HPDE6-E6E7 (cell line): ENCODE measurements around the gene CHST15.

Experiments
- DNase-seq: peaks from one replicate; pipeline ENCODE4 v3.0.0; 2011; ENCODE audit warnings: missing footprints; ENCODE audit errors: extremely low spot score

The CHST15 gene

GRCh38 chr10:124029559-124029958, 63.8 kb downstream of the CHST15 start:
- no peak for DNase-seq

GRCh38 chr10:124028700-124029480, 64.5 kb downstream of the CHST15 start:
- DNase-seq = no peak

GRCh38 chr10:124027651-124028050, 65.7 kb downstream of the CHST15 start:
- no peak for DNase-seq

- no peak for DNase-seq
Measured at GRCh38 chr10:124027031-124027611, 66.3 kb downstream of the CHST15 start.

GRCh38 chr10:124026589-124026939, 66.8 kb downstream of the CHST15 start:
- DNase-seq = no peak

- no peak for DNase-seq
Measured at GRCh38 chr10:124025660-124026588, 67.5 kb downstream of the CHST15 start.

GRCh38 chr10:124025152-124025551, 68.2 kb downstream of the CHST15 start:
- no peak for DNase-seq

- no peak for DNase-seq
Measured at GRCh38 chr10:124022066-124022465, 71.3 kb downstream of the CHST15 start.

GRCh38 chr10:124020981-124021815, 72.2 kb downstream of the CHST15 start:
- peak; percentile 84 for DNase-seq

GRCh38 chr10:124019886-124020797, 73.3 kb downstream of the CHST15 start:
- no peak for DNase-seq

- no peak for DNase-seq
Measured at GRCh38 chr10:124018886-124019525, 74.4 kb downstream of the CHST15 start.

- DNase-seq = no peak
Measured at GRCh38 chr10:124017729-124018128, 75.7 kb downstream of the CHST15 start.

GRCh38 chr10:124016804-124017375, 76.5 kb downstream of the CHST15 start:
- no peak for DNase-seq

- DNase-seq = no peak
Measured at GRCh38 chr10:124015991-124016390, 77.4 kb downstream of the CHST15 start.

- no peak for DNase-seq
Measured at GRCh38 chr10:124014416-124015154, 78.8 kb downstream of the CHST15 start.

GRCh38 chr10:124013916-124014315, 79.5 kb downstream of the CHST15 start:
- no peak for DNase-seq

- DNase-seq = no peak
Measured at GRCh38 chr10:124012991-124013390, 80.4 kb downstream of the CHST15 start.

- DNase-seq = no peak
Measured at GRCh38 chr10:124012583-124012982, 80.8 kb downstream of the CHST15 start.

- no peak for DNase-seq
Measured at GRCh38 chr10:124012066-124012465, 81.3 kb downstream of the CHST15 start.
